GM19043 (cell line): Measurements from ENCODE around the gene TTLL1.
"Not testable (repeated sequence)": the region's sequence is repeated elsewhere in the genome, so short reads cannot be mapped to it uniquely, and the experiment has no call there.

Experiments
- ATAC-seq: cut with Tn5 transposase; IDR thresholded peaks from one replicate; pipeline ENCODE4 v1.9.1; 2021; ENCODE audit warnings: low read depth; ENCODE audit not compliant: unreplicated experiment

TTLL1 gene

GRCh38 chr22:43110927-43111623 is 21.9 kb upstream of the TTLL1 start:
- no peak for ATAC-seq

GRCh38 chr22:43110444-43110926 is 21.3 kb upstream of the TTLL1 start, which contains the start of gene BIK:
Gene BIK, plus strand, starts transcription at chr22:43110750. Its CDS starts 13,273 bp downstream, at chr22:43124023.
- ATAC-seq, result no peak

- no peak for ATAC-seq
Measured at GRCh38 chr22:43109921-43110443, 20.8 kb upstream of the TTLL1 start.

- ATAC-seq, result no peak
Measured at GRCh38 chr22:43109511-43109910, 20.3 kb upstream of the TTLL1 start.

GRCh38 chr22:43106302-43106701 is 17.1 kb upstream of the TTLL1 start:
- ATAC-seq, result no peak

- not testable (repeated sequence) for ATAC-seq
Measured at GRCh38 chr22:43104950-43105349, 15.8 kb upstream of the TTLL1 start.

GRCh38 chr22:43104056-43104625 is 14.9 kb upstream of the TTLL1 start:
- not testable (repeated sequence) for ATAC-seq

GRCh38 chr22:43101306-43101705 is 12.1 kb upstream of the TTLL1 start:
- ATAC-seq, result no peak

- ATAC-seq, result no peak
Measured at GRCh38 chr22:43100225-43100624, 11.0 kb upstream of the TTLL1 start.

GRCh38 chr22:43099095-43099494 is 9.9 kb upstream of the TTLL1 start:
- no peak for ATAC-seq

- no peak for ATAC-seq
Measured at GRCh38 chr22:43098356-43098755, 9.2 kb upstream of the TTLL1 start.

GRCh38 chr22:43096420-43096819 is 7.2 kb upstream of the TTLL1 start:
- ATAC-seq, result no peak

- no peak for ATAC-seq
Measured at GRCh38 chr22:43094551-43094950, 5.4 kb upstream of the TTLL1 start.

GRCh38 chr22:43094085-43094484 is 4.9 kb upstream of the TTLL1 start:
- ATAC-seq, result no peak

GRCh38 chr22:43092085-43092484 is 2.9 kb upstream of the TTLL1 start:
- no peak for ATAC-seq

GRCh38 chr22:43090130-43090789 is 1.1 kb upstream of the TTLL1 start:
- ATAC-seq, result no peak

- no peak for ATAC-seq
Measured at GRCh38 chr22:43088627-43088983, 586 bp downstream of the TTLL1 start.

GRCh38 chr22:43085658-43086606 is 3.3 kb downstream of the TTLL1 start:
- no peak for ATAC-seq

GRCh38 chr22:43081968-43082367 is 7.2 kb downstream of the TTLL1 start:
- no peak for ATAC-seq

- ATAC-seq, result no peak
Measured at GRCh38 chr22:43080616-43081015, 8.6 kb downstream of the TTLL1 start.
